SU-DHL-6 (cell line): ENCODE results near the gene MCRIP2.

Experiments used
- H2AFZ ChIP-seq: fragments of 200-600 bp; sonication (generic); 2 replicates; pipeline ENCODE4 v1.6.1; 2014; ENCODE audit warnings: low read depth, mild to moderate bottlenecking, moderate library complexity, mixed read lengths, antibody characterized with exemption, low read length; ENCODE audit not compliant: severe bottlenecking
- H3F3A ChIP-seq: fragments of 200-600 bp; shearing (Covaris generic); 2 replicates; pipeline ENCODE4 v1.6.0; 2016; ENCODE audit warnings: antibody characterized with exemption, mild to moderate bottlenecking; ENCODE audit not compliant: insufficient read depth
- H3K27ac ChIP-seq: fragments of 200-600 bp; sonication (generic); 2 replicates; pipeline ENCODE4 v1.5.1; 2016; ENCODE audit warnings: low read depth, mild to moderate bottlenecking, low read length, moderate library complexity, mixed read lengths
- H3K27me3 ChIP-seq: fragments of 200-600 bp; sonication (generic), shearing (Covaris generic); 2 replicates; pipeline ENCODE4 v1.6.0; 2014; ENCODE audit warnings: mild to moderate bottlenecking, low read length
- H3K36me3 ChIP-seq: fragments of 200-600 bp; sonication (generic); 2 replicates; pipeline ENCODE4 v1.6.1; 2014; ENCODE audit warnings: mild to moderate bottlenecking, low read length, mixed read lengths
- H3K4me2 ChIP-seq: fragments of 300-600, 200-600 bp; shearing (Covaris generic), sonication (generic); 2 replicates; pipeline ENCODE4 v1.6.0; 2014; ENCODE audit warnings: low read length, low read depth, mild to moderate bottlenecking; ENCODE audit not compliant: poor library complexity, severe bottlenecking
- H3K4me3 ChIP-seq: fragments of 200-600 bp; sonication (generic); 2 replicates; pipeline ENCODE4 v1.5.1; 2014; ENCODE audit warnings: antibody characterized with exemption, low read length, mild to moderate bottlenecking, mixed read lengths; ENCODE audit not compliant: insufficient read depth, poor library complexity, severe bottlenecking
- H3K79me2 ChIP-seq: fragments of 200-600 bp; sonication (generic); 2 replicates; pipeline ENCODE4 v1.6.1; 2014; ENCODE audit warnings: mild to moderate bottlenecking, low read length, moderate library complexity; ENCODE audit not compliant: insufficient read depth
- H3K9ac ChIP-seq: fragments of 200-600 bp; sonication (generic); 2 replicates; pipeline ENCODE4 v1.7.0; 2014; ENCODE audit warnings: mild to moderate bottlenecking, low read length
- H3K9me2 ChIP-seq: fragments of 200-600 bp; sonication (generic); replicated peaks from 2 replicates; pipeline ENCODE4 v1.6.1; 2014; ENCODE audit warnings: low read length; ENCODE audit not compliant: insufficient read depth
- H3K9me3 ChIP-seq: fragments of 200-600 bp; sonication (generic); 2 replicates; pipeline ENCODE4 v1.6.1; 2014; ENCODE audit warnings: low read length, mixed read lengths; ENCODE audit not compliant: insufficient read depth
- H4K20me1 ChIP-seq: fragments of 200-600 bp; sonication (generic); 2 replicates; pipeline ENCODE4 v1.6.1; 2014; ENCODE audit warnings: low read depth, mild to moderate bottlenecking, antibody characterized with exemption, low read length, moderate library complexity, mixed read lengths
- CTCF ChIP-seq: fragments of 200-600 bp; sonication (generic); IDR thresholded peaks from one replicate; pipeline ENCODE4 v1.5.1; 2017; ENCODE audit warnings: antibody characterized with exemption, mild to moderate bottlenecking, low read length, moderate library complexity; ENCODE audit not compliant: insufficient read depth, poor library complexity, severe bottlenecking
- EZH2phosphoT487 ChIP-seq: fragments of 200-600 bp; sonication (generic), shearing (Covaris generic); conservative IDR thresholded peaks from 2 replicates; pipeline ENCODE4 v1.6.1; 2018; ENCODE audit warnings: mild to moderate bottlenecking, antibody characterized with exemption, low read length, moderate library complexity, mixed read lengths

Gene MCRIP2

GRCh38 chr16:617855-618254, 23.8 kb upstream of the MCRIP2 start:
- Histone ChIP-seq H3K9me2 (no peaks in the 10 kb centered on the region), H3F3A (no peaks in the 10 kb centered on the region), H3K27ac (no peak overlapping the region), H3K4me2 (no peak overlapping the region), H3K27me3 (no peaks in the 10 kb centered on the region), H3K79me2 (no peaks in the 10 kb centered on the region), H2AFZ (no peak overlapping the region), H3K9me3 (no peaks in the 10 kb centered on the region), H3K36me3 (no peaks in the 10 kb centered on the region), H3K9ac (no peak overlapping the region), H3K4me3 (no peak overlapping the region), H4K20me1 (no peaks in the 10 kb centered on the region)
- TF ChIP-seq EZH2phosphoT487, result no peak
- no peak for TF ChIP-seq CTCF

GRCh38 chr16:619476-620100, 22.0 kb upstream of the MCRIP2 start:
- no peaks in the 10 kb centered on the region for H3K36me3 ChIP-seq
- H3K9me3 ChIP-seq, result no peaks in the 10 kb centered on the region
- no peak overlapping the region for H3K4me2 ChIP-seq
- H3K27me3 ChIP-seq, result no peaks in the 10 kb centered on the region
- H3K9me2 ChIP-seq, result no peaks in the 10 kb centered on the region
- no peaks in the 10 kb centered on the region for H3K79me2 ChIP-seq
- no peaks in the 10 kb centered on the region for H4K20me1 ChIP-seq
- H3K9ac ChIP-seq, result no peak overlapping the region
- TF ChIP-seq CTCF, result no peak
- TF ChIP-seq EZH2phosphoT487, result no peak
- no peak overlapping the region for H3K27ac ChIP-seq
- no peak overlapping the region for H2AFZ ChIP-seq
- no peak overlapping the region for H3K4me3 ChIP-seq
- H3F3A ChIP-seq, result no peaks in the 10 kb centered on the region

- Histone ChIP-seq H2AFZ (no peak overlapping the region), H3K4me2 (no peak overlapping the region), H3K9ac (no peak overlapping the region), H3K27me3 (no peaks in the 10 kb centered on the region), H3K9me2 (no peaks in the 10 kb centered on the region), H3K36me3 (no peaks in the 10 kb centered on the region), H3F3A (no peaks in the 10 kb centered on the region), H3K4me3 (no peak overlapping the region), H3K79me2 (no peaks in the 10 kb centered on the region), H3K9me3 (no peaks in the 10 kb centered on the region), H3K27ac (no peak overlapping the region), H4K20me1 (no peaks in the 10 kb centered on the region)
- TF ChIP-seq EZH2phosphoT487 (no peak), CTCF (no peak)
Observed at GRCh38 chr16:620700-621525, 20.7 kb upstream of the MCRIP2 start.
